Keratinocyte (primary cell): ENCODE results near the gene SRRT. TPM values are rescaled to one million over a fixed set of nuclear protein-coding genes. Genes with fewer than 3 reads are reported as not detected.

ENCODE experiments used
- DNase-seq: peaks from one replicate; pipeline ENCODE4 v3.0.0-alpha.2; 2011; ENCODE audit warnings: low read depth, missing footprints, low spot score
- FAIRE-seq: peaks from 2 replicates; lab custom pipeline; 2011; peaks lifted over from hg19 to GRCh38; lab: Jason Lieb, UNC
- H2AFZ ChIP-seq: 2 replicates; pipeline ENCODE4 v1.6.0; 2012; ENCODE audit warnings: low read length, control low read depth, inconsistent platforms; ENCODE audit not compliant: control insufficient read depth
- H3K27ac ChIP-seq: 2 replicates; pipeline ENCODE4 v1.5.1; 2011; ENCODE audit warnings: low read length; ENCODE audit not compliant: control insufficient read depth, insufficient read depth
- H3K27me3 ChIP-seq: 3 replicates; pipeline ENCODE4 v1.6.0; 2011; ENCODE audit warnings: low read length; ENCODE audit not compliant: control insufficient read depth, insufficient read depth; ENCODE audit errors: extremely low read depth
- H3K36me3 ChIP-seq, 2 experiments: 2 replicates in 1 of 2; 3 replicates in 1 of 2; pipeline ENCODE4 v1.5.1; 2011; ENCODE audit warnings: low read length in 2 of 2, mild to moderate bottlenecking in 1 of 2; ENCODE audit not compliant: control insufficient read depth in 2 of 2, insufficient read depth in 2 of 2; ENCODE audit errors: extremely low read depth in 1 of 2
- H3K4me1 ChIP-seq: 3 replicates; pipeline ENCODE4 v1.5.1; 2011; ENCODE audit warnings: low read length; ENCODE audit not compliant: control insufficient read depth, insufficient read depth; ENCODE audit errors: extremely low read depth
- H3K4me2 ChIP-seq: 3 replicates; pipeline ENCODE4 v1.6.0; 2011; ENCODE audit warnings: low read depth, low read length; ENCODE audit not compliant: control insufficient read depth, insufficient read depth; ENCODE audit errors: extremely low read depth
- H3K4me3 ChIP-seq, 3 experiments: fragments of 200-600 bp in 1 of 3; sonication (generic) in 1 of 3; 2 replicates in 2 of 3; 3 replicates in 1 of 3; pipeline ENCODE4 v1.5.1; 2011 to 2016; ENCODE audit warnings: low read length in 3 of 3, mild to moderate bottlenecking in 3 of 3, control low read depth in 2 of 3, inconsistent platforms in 1 of 3, low read depth in 1 of 3, mixed read lengths in 1 of 3, mixed run types in 1 of 3, moderate library complexity in 1 of 3; ENCODE audit not compliant: control insufficient read depth in 2 of 3, insufficient read depth in 2 of 3; ENCODE audit errors: extremely low read depth in 1 of 3
- H3K79me2 ChIP-seq: 2 replicates; pipeline ENCODE4 v1.6.0; 2012; ENCODE audit warnings: low read length; ENCODE audit not compliant: control insufficient read depth, insufficient read depth
- H3K9ac ChIP-seq: 3 replicates; pipeline ENCODE4 v1.6.0; 2011; ENCODE audit warnings: low read length; ENCODE audit not compliant: control insufficient read depth, insufficient read depth; ENCODE audit errors: extremely low read depth
- H3K9me1 ChIP-seq: 3 replicates; pipeline ENCODE4 v1.6.0; 2011; ENCODE audit warnings: low read length; ENCODE audit not compliant: control insufficient read depth, insufficient read depth; ENCODE audit errors: extremely low read depth
- H3K9me3 ChIP-seq: 2 replicates; pipeline ENCODE4 v1.5.1; 2012; ENCODE audit warnings: low read depth, low read length; ENCODE audit not compliant: control insufficient read depth
- H4K20me1 ChIP-seq: 3 replicates; pipeline ENCODE4 v1.6.0; 2011; ENCODE audit warnings: low read length; ENCODE audit not compliant: control insufficient read depth, insufficient read depth; ENCODE audit errors: extremely low read depth
- CTCF ChIP-seq, 3 experiments: IDR thresholded peaks in 1 of 3; conservative IDR thresholded peaks in 1 of 3; optimal IDR thresholded peaks in 1 of 3; 2 replicates in 2 of 3; 3 replicates in 1 of 3; pipeline versions ENCODE3 to v1.5.1; 2011; ENCODE audit warnings: low read length in 3 of 3, mild to moderate bottlenecking in 3 of 3, moderate library complexity in 2 of 3, control low read depth in 1 of 3, inconsistent platforms in 1 of 3; ENCODE audit not compliant: insufficient read depth in 2 of 3; ENCODE audit errors: extremely low read depth in 1 of 3
- EZH2 ChIP-seq: IDR thresholded peaks from one replicate; pipeline ENCODE4 v1.6.1; 2012; ENCODE audit warnings: inconsistent platforms, mild to moderate bottlenecking, low read length, moderate library complexity
- dilution Hi-C: fragments of 300-500 bp; cut with MboI; formaldehyde crosslinking; loops from one replicate; pipeline ENCODE4 v1.7.0; 2020; ENCODE audit warnings: low sequenced_read_pairs; ENCODE audit not compliant: extremely low pct_ligation_motif_present
- polyA plus RNA-seq, 5 experiments: library from polyadenylated mRNA; depleted of rRNA in 3 of 5; stranded (reverse) in 3 of 5; stranded (forward) in 1 of 5; unstranded in 1 of 5; fragments of >200 nt; gene quantifications; 1 replicate in 1 of 5; 2 replicates in 3 of 5; 3 replicates in 1 of 5; pipeline versions ENCODE4 v1.2.1 to v1.2.3, GENCODE V29; 2011 to 2012; ENCODE audit warnings: missing spikeins in 2 of 5, low read depth in 1 of 5, low replicate concordance in 1 of 5

SRRT gene
- polyA plus RNA-seq, 1 donor (not counting 4 experiments of a cell fraction or from before 2014, with no cell fraction given) = 42.2 TPM

- peaks cover 54 to 60% of the 10 kb centered on the region in 2 experiments for H3K36me3 ChIP-seq
- TF ChIP-seq CTCF (optimal IDR thresholded peaks at IDR 0.05 in 1 of 3, IDR thresholded peaks at IDR 0.05 in 1 of 3, conservative IDR thresholded peaks at IDR 0.05 in 1 of 3; ENCODE audit: extremely low read depth in 1 of 3, insufficient read depth in 2 of 3, low read length in 3 of 3) = no peak
- TF ChIP-seq EZH2 = no peak
- H2AFZ ChIP-seq = no peak overlapping the region
- H3K27me3 ChIP-seq = no peaks in the 10 kb centered on the region
- H3K4me1 ChIP-seq = peaks cover 14% of the 10 kb centered on the region
- H3K9me3 ChIP-seq = no peaks in the 10 kb centered on the region
- H3K4me3 ChIP-seq = no peak overlapping the region
- no peak for DNase-seq
- H3K27ac ChIP-seq = no peak overlapping the region
- dilution Hi-C loops = loop anchor here (10.0 kb wide), 1 partner anchor 60 kb away; the partner anchor contains the start of gene MUC3A
- FAIRE-seq = no peak
- H3K79me2 ChIP-seq = peaks cover 47% of the 10 kb centered on the region
- H3K9ac ChIP-seq = no peak overlapping the region
- no peaks in the 10 kb centered on the region for H3K9me1 ChIP-seq
- peaks cover 5% of the 10 kb centered on the region for H4K20me1 ChIP-seq
- H3K4me2 ChIP-seq = no peak overlapping the region
Observed at GRCh38 chr7:100884736-100885439, 10.0 kb downstream of the SRRT start.

- Histone ChIP-seq H3K9me3 (no peaks in the 10 kb centered on the region), H3K9ac (no peak overlapping the region), H3K27ac (no peak overlapping the region), H4K20me1 (peaks cover 3% of the 10 kb centered on the region), H3K27me3 (no peaks in the 10 kb centered on the region), H3K4me3 (no peak overlapping the region), H3K79me2 (peaks cover 41% of the 10 kb centered on the region), H3K9me1 (no peaks in the 10 kb centered on the region), H3K4me2 (no peak overlapping the region), H3K4me1 (peaks cover 19% of the 10 kb centered on the region), H2AFZ (no peak overlapping the region), H3K36me3 (peaks cover 50 to 59% of the 10 kb centered on the region in 2 experiments)
- FAIRE-seq = no peak
- no peak for DNase-seq
- TF ChIP-seq CTCF (optimal IDR thresholded peaks at IDR 0.05 in 1 of 3, IDR thresholded peaks at IDR 0.05 in 1 of 3, conservative IDR thresholded peaks at IDR 0.05 in 1 of 3; ENCODE audit: extremely low read depth in 1 of 3, insufficient read depth in 2 of 3, low read length in 3 of 3) = no peak
- TF ChIP-seq EZH2 = no peak
- dilution Hi-C loops = loop anchor here (10.0 kb wide), 1 partner anchor 59 kb away; the partner anchor contains the start of gene MUC3A
Observed at GRCh38 chr7:100885440-100886141, 10.7 kb downstream of the SRRT start.
